SK-N-MC (cell line): ENCODE measurements around the gene BGLAP.

Source experiments
- EZH2 ChIP-seq: fragments of 200-600 bp; sonication (generic); IDR thresholded peaks from one replicate; pipeline ENCODE4 v1.6.1; 2017; ENCODE audit warnings: antibody characterized with exemption
- POLR2AphosphoS5 ChIP-seq: IDR thresholded peaks from 2 replicates; pipeline ENCODE4 v1.6.1; 2012; ENCODE audit warnings: mild to moderate bottlenecking, low read depth, low read length, borderline replicate concordance

- TF ChIP-seq POLR2AphosphoS5 (no peak), EZH2 (no peak)
Observed at GRCh38 chr1:156284757-156285156, 42.8 kb downstream of the BGLAP start.
